Measurements from ENCODE around the gene CHP2.

- no peak for TF ChIP-seq CTCF (IDR thresholded peaks at IDR 0.05)
- no peak for TF ChIP-seq POLR2A (IDR thresholded peaks at IDR 0.05)
These were observed 6.2 kb upstream of the CHP2 start for GRCh38 chr16:23748630-23749029.

Measured in esophagus squamous epithelium (tissue), 4 donors.